ENCODE measurements around the gene STX5. TPM values are rescaled to one million over a fixed set of nuclear protein-coding genes. Genes with fewer than 3 reads are reported as not detected.

STX5 gene
- total and polyA plus RNA-seq, 2 experiments from 2014 or later, result 38.5 to 53.6 TPM

GRCh38 chr11:62852523-62853188, 20.8 kb upstream of the STX5 start:
- TF ChIP-seq CTCF (IDR thresholded peaks at IDR 0.05; ENCODE audit: low read depth, low read length), result no peak
- peak overlapping the region; percentile 71 for H3K27ac ChIP-seq
- no peak overlapping the region for H3K4me3 ChIP-seq

GRCh38 chr11:62851807-62852522, 20.1 kb upstream of the STX5 start:
- Histone ChIP-seq H3K27ac (peak overlapping the region; percentile 71), H3K4me1 (ENCODE audit: low read depth) (peaks cover 10% of the 10 kb centered on the region), H3K4me3 (no peak overlapping the region), H3K9me3 (ENCODE audit: low read depth) (no peaks in the 10 kb centered on the region), H3K36me3 (peaks cover 29% of the 10 kb centered on the region), H3K27me3 (no peaks in the 10 kb centered on the region)
- no peak for DNase-seq (ENCODE audit: low read depth in 1 of 2, low spot score in 1 of 2)
- TF ChIP-seq CTCF (IDR thresholded peaks at IDR 0.05; ENCODE audit: low read depth, low read length), result no peak

More at GRCh38 chr11:62852523-62853188, 20.8 kb upstream of the STX5 start:
- Histone ChIP-seq H3K9me3 (ENCODE audit: low read depth) (no peaks in the 10 kb centered on the region), H3K36me3 (peaks cover 29% of the 10 kb centered on the region), H3K4me1 (ENCODE audit: low read depth) (peaks cover 10% of the 10 kb centered on the region), H3K27me3 (no peaks in the 10 kb centered on the region)
- DNase-seq (ENCODE audit: low read depth in 1 of 2, low spot score in 1 of 2), result no peak

- Histone ChIP-seq H3K27me3 (no peaks in the 10 kb centered on the region), H3K4me1 (ENCODE audit: low read depth) (peaks cover 10% of the 10 kb centered on the region), H3K36me3 (peaks cover 29% of the 10 kb centered on the region), H3K4me3 (no peak overlapping the region), H3K27ac (peak overlapping the region; percentile 71), H3K9me3 (ENCODE audit: low read depth) (no peaks in the 10 kb centered on the region)
- TF ChIP-seq CTCF (IDR thresholded peaks at IDR 0.05; ENCODE audit: low read depth, low read length), result no peak
- no peak for DNase-seq (ENCODE audit: low read depth in 1 of 2, low spot score in 1 of 2)
These were observed 19.3 kb upstream of the STX5 start for GRCh38 chr11:62850911-62851806.

GRCh38 chr11:62847767-62848314, 16.0 kb upstream of the STX5 start:
- Histone ChIP-seq H3K4me1 (ENCODE audit: low read depth) (peaks cover under 1% of the 10 kb centered on the region), H3K4me3 (no peak overlapping the region), H3K27me3 (no peaks in the 10 kb centered on the region), H3K36me3 (peaks cover 15% of the 10 kb centered on the region), H3K9me3 (ENCODE audit: low read depth) (no peaks in the 10 kb centered on the region), H3K27ac (no peak overlapping the region)
- no peak for TF ChIP-seq CTCF (IDR thresholded peaks at IDR 0.05; ENCODE audit: low read depth, low read length)
- DNase-seq (ENCODE audit: low read depth in 1 of 2, low spot score in 1 of 2), result no peak

GRCh38 chr11:62846177-62846576, 14.3 kb upstream of the STX5 start:
- Histone ChIP-seq H3K36me3 (no peaks in the 10 kb centered on the region), H3K27ac (no peak overlapping the region), H3K27me3 (no peaks in the 10 kb centered on the region), H3K9me3 (ENCODE audit: low read depth) (no peaks in the 10 kb centered on the region), H3K4me3 (no peak overlapping the region), H3K4me1 (ENCODE audit: low read depth) (peaks cover 9% of the 10 kb centered on the region)
- TF ChIP-seq CTCF (IDR thresholded peaks at IDR 0.05; ENCODE audit: low read depth, low read length), result no peak
- DNase-seq (ENCODE audit: low read depth in 1 of 2, low spot score in 1 of 2), result no peak
